ENCODE data around the gene TLCD1.

Gene TLCD1

GRCh38 chr17:28726226-28726626 is at the start of gene TLCD1:
Gene TLCD1, minus strand, starts transcription at chr17:28726233. Its CDS starts 136 bp downstream, at chr17:28726097.
- peak; percentile 80 for DNase-seq

- DNase-seq: no peak
Measured at GRCh38 chr17:28774206-28774605, 48.2 kb upstream of the TLCD1 start.

GRCh38 chr17:28773736-28774135 is 47.7 kb upstream of the TLCD1 start:
- DNase-seq: no peak

GRCh38 chr17:28765038-28765437 is 39.0 kb upstream of the TLCD1 start:
- no peak for DNase-seq

GRCh38 chr17:28763804-28764266 is 37.8 kb upstream of the TLCD1 start:
- peak; percentile 66 for DNase-seq

GRCh38 chr17:28763137-28763799 is 37.2 kb upstream of the TLCD1 start:
- no peak for DNase-seq

- peak; percentile 74 for DNase-seq
Measured at GRCh38 chr17:28760601-28761562, 34.8 kb upstream of the TLCD1 start.

- DNase-seq: no peak
Measured at GRCh38 chr17:28759256-28759865, 33.3 kb upstream of the TLCD1 start.

GRCh38 chr17:28758411-28759121 is 32.5 kb upstream of the TLCD1 start:
- no peak for DNase-seq

- no peak for DNase-seq
Measured at GRCh38 chr17:28756049-28756804, 30.2 kb upstream of the TLCD1 start.

GRCh38 chr17:28755486-28755885 is 29.5 kb upstream of the TLCD1 start:
- DNase-seq: no peak

- DNase-seq: no peak
Measured at GRCh38 chr17:28751600-28752366, 25.8 kb upstream of the TLCD1 start.

GRCh38 chr17:28750178-28751047 is 24.4 kb upstream of the TLCD1 start:
- DNase-seq: peak; percentile 91

GRCh38 chr17:28749516-28750177 is 23.6 kb upstream of the TLCD1 start:
- DNase-seq: no peak

GRCh38 chr17:28748852-28749515 is 23.0 kb upstream of the TLCD1 start:
- no peak for DNase-seq

GRCh38 chr17:28747801-28748750 is 22.0 kb upstream of the TLCD1 start:
- DNase-seq: no peak

- no peak for DNase-seq
Measured at GRCh38 chr17:28747051-28747691, 21.1 kb upstream of the TLCD1 start.

Measured in NCI-H345 (cell line).